ENCODE data around the gene ARID5B. TPM values are rescaled to one million over a fixed set of nuclear protein-coding genes. Genes with fewer than 3 reads are reported as not detected.

Gene ARID5B
- total RNA-seq, 1 donor = 162 TPM

DNA sequence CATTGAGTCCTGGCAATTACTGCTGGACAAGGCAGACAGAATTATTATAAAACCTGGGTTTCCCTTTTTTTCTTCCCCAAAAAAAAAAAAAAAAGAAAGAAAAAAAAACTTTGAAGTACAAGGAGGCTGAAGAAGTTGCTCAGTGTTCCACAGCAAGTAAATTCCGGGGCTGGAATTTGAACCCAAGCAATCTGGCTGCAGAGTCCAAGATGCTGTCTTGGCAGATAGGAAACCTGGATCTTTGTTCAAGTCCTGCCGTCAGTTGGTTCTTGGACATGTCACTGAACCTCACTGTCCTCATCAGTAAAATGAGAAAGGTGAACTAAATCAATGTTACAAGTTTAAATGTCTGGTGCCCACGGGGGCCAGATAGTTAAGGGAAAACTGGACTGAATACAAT, 35.3 kb downstream of the ARID5B start:
- H3K4me3 ChIP-seq (ENCODE audit: low read depth, low read length) = no peak overlapping the region
- DNase-seq (ENCODE audit: low read depth) = no peak
- TF ChIP-seq, protein P1, sequence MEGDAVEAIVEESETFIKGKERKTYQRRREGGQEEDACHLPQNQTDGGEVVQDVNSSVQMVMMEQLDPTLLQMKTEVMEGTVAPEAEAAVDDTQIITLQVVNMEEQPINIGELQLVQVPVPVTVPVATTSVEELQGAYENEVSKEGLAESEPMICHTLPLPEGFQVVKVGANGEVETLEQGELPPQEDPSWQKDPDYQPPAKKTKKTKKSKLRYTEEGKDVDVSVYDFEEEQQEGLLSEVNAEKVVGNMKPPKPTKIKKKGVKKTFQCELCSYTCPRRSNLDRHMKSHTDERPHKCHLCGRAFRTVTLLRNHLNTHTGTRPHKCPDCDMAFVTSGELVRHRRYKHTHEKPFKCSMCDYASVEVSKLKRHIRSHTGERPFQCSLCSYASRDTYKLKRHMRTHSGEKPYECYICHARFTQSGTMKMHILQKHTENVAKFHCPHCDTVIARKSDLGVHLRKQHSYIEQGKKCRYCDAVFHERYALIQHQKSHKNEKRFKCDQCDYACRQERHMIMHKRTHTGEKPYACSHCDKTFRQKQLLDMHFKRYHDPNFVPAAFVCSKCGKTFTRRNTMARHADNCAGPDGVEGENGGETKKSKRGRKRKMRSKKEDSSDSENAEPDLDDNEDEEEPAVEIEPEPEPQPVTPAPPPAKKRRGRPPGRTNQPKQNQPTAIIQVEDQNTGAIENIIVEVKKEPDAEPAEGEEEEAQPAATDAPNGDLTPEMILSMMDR (IDR thresholded peaks at IDR 0.05; ENCODE audit: insufficient read depth, low read depth, low read length) = no peak

GRCh38 chr10:61937631-61938351, 36.3 kb downstream of the ARID5B start:
- peak overlapping the region; percentile 7 for H3K4me3 ChIP-seq (ENCODE audit: low read depth, low read length)
- peak; percentile 93 for DNase-seq (ENCODE audit: low read depth)
- TF ChIP-seq, protein P1 (IDR thresholded peaks at IDR 0.05; ENCODE audit: insufficient read depth, low read depth, low read length) = no peak

DNA sequence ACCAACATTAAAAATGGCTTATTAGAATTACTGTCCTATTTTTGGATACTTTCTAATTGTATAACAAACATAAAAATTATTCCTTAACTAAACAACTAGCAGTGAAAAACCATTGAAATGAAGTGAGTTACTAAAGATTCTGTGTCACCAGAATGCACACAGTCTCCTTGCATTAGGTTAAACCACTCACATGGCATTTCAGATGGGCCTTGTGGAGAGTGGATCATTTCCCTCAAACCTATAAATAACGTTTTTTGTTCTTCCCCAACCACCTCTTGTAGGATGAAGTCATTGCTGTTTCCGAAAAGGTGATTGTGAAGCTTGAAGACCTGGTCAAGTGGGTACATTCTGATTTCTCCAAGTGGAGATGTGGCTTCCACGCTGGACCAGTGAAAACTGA, 38.4 kb downstream of the ARID5B start:
- no peak for DNase-seq (ENCODE audit: low read depth)
- TF ChIP-seq, protein P1 (IDR thresholded peaks at IDR 0.05; ENCODE audit: insufficient read depth, low read depth, low read length) = no peak
- H3K4me3 ChIP-seq (ENCODE audit: low read depth, low read length) = no peak overlapping the region

DNA sequence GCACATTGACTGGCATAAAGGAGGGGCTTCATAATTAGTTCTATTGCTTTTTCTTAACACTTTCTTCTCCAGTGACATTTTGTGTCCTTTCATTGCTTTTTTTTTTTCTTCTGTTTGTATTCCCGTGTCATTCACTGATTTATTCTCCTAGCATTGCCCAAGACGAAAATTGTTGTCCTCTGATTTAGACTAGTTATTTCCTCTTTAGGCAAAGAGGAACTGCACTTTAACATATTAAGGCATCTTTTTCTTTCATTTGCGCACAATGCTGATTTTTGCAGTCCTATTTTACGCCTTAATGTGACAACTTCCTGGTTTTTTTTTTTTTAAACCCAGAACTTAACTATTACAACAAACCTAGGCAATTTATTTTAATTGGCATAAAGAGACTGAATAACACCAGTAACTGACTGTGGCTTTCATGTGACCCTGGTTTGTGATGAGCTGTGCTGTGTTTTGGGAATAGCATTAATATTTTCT, 39.7 kb downstream of the ARID5B start:
- DNase-seq (ENCODE audit: low read depth) = no peak
- H3K4me3 ChIP-seq (ENCODE audit: low read depth, low read length) = no peak overlapping the region
- TF ChIP-seq, protein P1 (IDR thresholded peaks at IDR 0.05; ENCODE audit: insufficient read depth, low read depth, low read length) = no peak

GRCh38 chr10:61942604-61943461, 41.3 kb downstream of the ARID5B start:
- DNase-seq (ENCODE audit: low read depth) = peak; percentile 73
- TF ChIP-seq, protein P1 (IDR thresholded peaks at IDR 0.05; ENCODE audit: insufficient read depth, low read depth, low read length) = no peak
- H3K4me3 ChIP-seq (ENCODE audit: low read depth, low read length) = peak overlapping the region; percentile 16

- H3K4me3 ChIP-seq (ENCODE audit: low read depth, low read length) = no peak overlapping the region
Observed at GRCh38 chr10:61943674-61944378, 42.3 kb downstream of the ARID5B start.

More at GRCh38 chr10:61943674-61944378, 42.3 kb downstream of the ARID5B start:
- TF ChIP-seq, protein P1 (IDR thresholded peaks at IDR 0.05; ENCODE audit: insufficient read depth, low read depth, low read length) = no peak
- peak; percentile 48 for DNase-seq (ENCODE audit: low read depth)

Data from fibroblast of villous mesenchyme (primary cell).